Activated CD8-positive, alpha-beta T cell treated with anti-CD3 and anti-CD28 coated beads for 36 hours (primary cell): Measurements from ENCODE around the gene WNT9A. TPM values are rescaled to one million over a fixed set of nuclear protein-coding genes. Genes with fewer than 3 reads are reported as not detected.

Source experiments
- ATAC-seq: fragments of 200-7000 bp; cut with Tn5 transposase; one replicate; pipeline ENCODE4 v1.10.0; 2021; ENCODE audit warnings: mild to moderate bottlenecking, moderate library complexity
- CTCF ChIA-PET: fragments of 350-600 bp; sonication (Branson Sonifier 250); formaldehyde crosslinking; loops from one replicate; lab custom pipeline; 2021; ENCODE audit warnings: antibody characterized with exemption; lab: Charles Lee
- POLR2A ChIA-PET: fragments of 350-600 bp; sonication (Branson Sonifier 250); formaldehyde crosslinking; loops from one replicate; lab custom pipeline; 2021; ENCODE audit warnings: antibody characterized with exemption; lab: Charles Lee
- DNase-seq: peaks from one replicate; pipeline ENCODE4 v3.0.0-alpha.2; 2020
- H3K27ac Mint-ChIP-seq: one replicate; pipeline ENCODE4 v1.8.0; 2021; ENCODE audit warnings: mild to moderate bottlenecking, mixed read lengths
- H3K27me3 Mint-ChIP-seq: one replicate; pipeline ENCODE4 v1.8.0; 2021; ENCODE audit warnings: mixed read lengths
- H3K36me3 Mint-ChIP-seq: one replicate; pipeline ENCODE4 v1.8.0; 2021; ENCODE audit warnings: low read depth, mixed read lengths
- H3K4me1 Mint-ChIP-seq: one replicate; pipeline ENCODE4 v1.8.0; 2021; ENCODE audit warnings: low read depth, mixed read lengths
- H3K4me3 Mint-ChIP-seq: one replicate; pipeline ENCODE4 v1.8.0; 2021; ENCODE audit warnings: mild to moderate bottlenecking, moderate library complexity, mixed read lengths
- H3K9me3 Mint-ChIP-seq: one replicate; pipeline ENCODE4 v1.8.0; 2021; ENCODE audit warnings: mixed read lengths
- CTCF ChIP-seq: fragments of 200-600 bp; IDR thresholded peaks from one replicate; pipeline ENCODE4 v1.8.0; 2022; ENCODE audit warnings: antibody characterized with exemption, mild to moderate bottlenecking
- intact Hi-C: fragments of 100-400 bp; cut with micrococcal nuclease; formaldehyde crosslinking; loops from one replicate; pipeline ENCODE4 v1.10.0; 2022
- total RNA-seq, 2 experiments: library from RNA; stranded (reverse); gene quantifications; one replicate each; pipeline ENCODE4 v1.2.3, GENCODE V29; 2021

WNT9A gene
- total RNA-seq, 2 experiments from 2014 or later: not detected

DNA sequence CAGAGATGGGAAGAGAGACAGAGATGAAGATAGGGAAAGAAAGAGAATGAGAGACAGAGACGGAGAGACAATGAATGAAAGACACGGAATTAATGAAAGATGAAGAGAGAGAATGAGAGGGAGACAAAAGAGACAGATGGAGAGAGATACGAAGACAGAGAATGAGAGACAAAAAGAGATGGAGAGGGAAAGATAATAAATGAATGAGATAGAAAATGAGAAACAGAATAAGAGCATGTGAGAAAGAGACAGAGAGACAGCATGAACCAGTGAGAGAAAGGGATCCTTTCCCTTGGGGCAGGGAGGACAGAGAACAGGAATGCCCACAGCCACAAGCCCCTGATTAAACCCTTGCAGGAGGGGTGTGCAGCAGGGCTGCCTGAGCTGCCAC, 5.3 kb upstream of the WNT9A start:
- TF ChIP-seq CTCF: no peak
- Mint-ChIP-seq H3K4me1 (peaks cover 3% of the 10 kb centered on the region), H3K9me3 (no peaks in the 10 kb centered on the region), H3K27me3 (peaks cover 33% of the 10 kb centered on the region), H3K27ac (no peak overlapping the region), H3K36me3 (no peaks in the 10 kb centered on the region), H3K4me3 (no peak overlapping the region)
- DNase-seq (no peak), ATAC-seq (no peak)
- POLR2A ChIA-PET: interaction anchor here (1.6 kb wide), 1 partner anchor 190 kb away, joined by 9 read pairs; no protein-coding TSS in a partner anchor
- CTCF ChIA-PET: interaction anchor here (0.7 to 3.9 kb wide), 8 partner anchors 8 to 471 kb away, joined by 3 to 59 read pairs (median 5); no protein-coding TSS in a partner anchor
- intact Hi-C loops: loop anchor here (5.0 kb wide), 1 partner anchor 471 kb away; no protein-coding TSS in a partner anchor

DNA sequence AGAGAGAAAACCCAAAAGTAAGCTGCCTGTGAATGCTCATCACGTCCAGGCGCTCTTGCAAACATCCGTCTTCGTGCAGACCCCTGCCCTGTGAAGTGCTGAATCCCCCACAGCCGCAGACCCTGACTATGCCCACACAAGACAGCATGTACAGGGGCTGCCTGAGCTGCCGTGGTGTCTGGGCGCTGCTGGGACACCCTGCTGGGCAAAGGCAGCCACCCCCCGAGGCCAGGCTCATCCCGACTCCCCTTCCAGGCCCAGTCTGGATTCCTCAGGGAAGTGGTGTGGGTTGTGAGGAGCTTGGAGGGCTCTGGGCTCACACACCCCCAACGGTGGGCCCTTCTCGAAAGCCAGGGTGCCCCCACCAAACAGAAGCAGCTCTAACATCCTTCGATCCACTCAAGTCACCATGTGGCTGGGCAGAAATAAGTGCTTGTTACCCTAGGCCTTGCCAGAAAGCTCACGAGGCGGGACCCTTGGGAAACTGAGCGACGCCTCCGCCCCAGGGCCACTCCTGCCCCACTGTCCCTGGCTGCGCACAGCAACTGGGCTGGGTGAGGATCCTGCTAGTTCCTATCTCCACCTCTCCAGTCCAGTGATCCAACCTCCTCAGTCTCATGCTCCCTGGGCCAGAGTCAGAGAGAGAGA, 4.8 kb upstream of the WNT9A start:
- DNase-seq: no peak
- Mint-ChIP-seq H3K27ac (no peak overlapping the region), H3K9me3 (no peaks in the 10 kb centered on the region), H3K27me3 (peaks cover 29% of the 10 kb centered on the region), H3K4me1 (peaks cover 3% of the 10 kb centered on the region), H3K36me3 (no peaks in the 10 kb centered on the region), H3K4me3 (no peak overlapping the region)
- intact Hi-C loops: loop anchor here (5.0 kb wide), 1 partner anchor 470 kb away; no protein-coding TSS in a partner anchor
- CTCF ChIA-PET: interaction anchor here (1.4 to 3.9 kb wide), 3 partner anchors 189 to 471 kb away, joined by 3 to 59 read pairs (median 4); no protein-coding TSS in a partner anchor
- no peak for ATAC-seq
- POLR2A ChIA-PET: interaction anchor here (0.9 kb wide), 1 partner anchor 222 kb away, joined by 3 read pairs; no protein-coding TSS in a partner anchor
- TF ChIP-seq CTCF: no peak

DNA sequence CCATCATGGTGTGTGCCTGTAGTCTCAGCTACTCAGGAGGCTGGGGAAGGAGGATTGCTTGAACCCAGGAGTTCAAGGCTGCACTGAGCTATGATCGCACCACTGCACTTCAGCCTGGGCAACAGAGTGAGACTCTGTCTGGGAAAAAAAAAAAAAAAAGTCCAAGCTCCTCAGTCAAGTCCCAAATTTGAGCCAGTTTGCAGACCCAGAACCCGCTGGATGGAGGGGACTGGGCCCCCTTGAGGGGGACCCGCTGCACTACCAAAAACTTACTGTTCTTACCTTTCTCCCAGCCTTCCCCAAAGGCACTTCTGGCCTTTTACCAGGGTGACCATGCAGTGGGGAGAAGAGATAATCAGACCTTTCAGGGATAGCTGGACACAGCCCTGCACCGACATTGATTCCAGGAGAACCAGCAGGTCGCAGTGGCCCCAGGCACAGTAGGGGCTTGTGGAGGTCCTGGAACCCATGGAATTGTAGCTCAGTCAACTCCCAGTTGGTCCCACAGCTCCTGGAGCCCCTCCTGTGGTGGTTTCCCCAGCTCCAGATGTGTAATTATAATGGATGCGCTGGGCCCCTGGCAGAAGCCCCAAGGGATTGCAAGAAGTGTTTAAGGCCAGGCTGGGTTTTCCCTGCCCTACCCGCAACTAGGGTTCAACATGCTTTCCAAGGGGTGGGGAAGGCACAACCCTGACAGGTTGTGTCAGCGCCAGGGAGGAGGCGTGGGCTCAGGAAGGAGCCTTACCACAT, 4.1 kb upstream of the WNT9A start:
- intact Hi-C loops: loop anchor here (5.0 kb wide), 1 partner anchor 469 kb away; no protein-coding TSS in a partner anchor
- ATAC-seq (no peak), DNase-seq (no peak)
- POLR2A ChIA-PET: interaction anchor here (0.9 kb wide), 1 partner anchor 221 kb away, joined by 3 read pairs; no protein-coding TSS in a partner anchor
- no peaks in the 10 kb centered on the region for H3K36me3 Mint-ChIP-seq
- peaks cover 29% of the 10 kb centered on the region for H3K27me3 Mint-ChIP-seq
- CTCF ChIA-PET: interaction anchor here (0.8 to 3.9 kb wide), 3 partner anchors 19 to 470 kb away, joined by 3 to 59 read pairs (median 3); no protein-coding TSS in a partner anchor
- no peak for TF ChIP-seq CTCF
- H3K4me1 Mint-ChIP-seq: peaks cover 3% of the 10 kb centered on the region
- H3K4me3 Mint-ChIP-seq: no peak overlapping the region
- H3K27ac Mint-ChIP-seq: no peak overlapping the region
- no peaks in the 10 kb centered on the region for H3K9me3 Mint-ChIP-seq

DNA sequence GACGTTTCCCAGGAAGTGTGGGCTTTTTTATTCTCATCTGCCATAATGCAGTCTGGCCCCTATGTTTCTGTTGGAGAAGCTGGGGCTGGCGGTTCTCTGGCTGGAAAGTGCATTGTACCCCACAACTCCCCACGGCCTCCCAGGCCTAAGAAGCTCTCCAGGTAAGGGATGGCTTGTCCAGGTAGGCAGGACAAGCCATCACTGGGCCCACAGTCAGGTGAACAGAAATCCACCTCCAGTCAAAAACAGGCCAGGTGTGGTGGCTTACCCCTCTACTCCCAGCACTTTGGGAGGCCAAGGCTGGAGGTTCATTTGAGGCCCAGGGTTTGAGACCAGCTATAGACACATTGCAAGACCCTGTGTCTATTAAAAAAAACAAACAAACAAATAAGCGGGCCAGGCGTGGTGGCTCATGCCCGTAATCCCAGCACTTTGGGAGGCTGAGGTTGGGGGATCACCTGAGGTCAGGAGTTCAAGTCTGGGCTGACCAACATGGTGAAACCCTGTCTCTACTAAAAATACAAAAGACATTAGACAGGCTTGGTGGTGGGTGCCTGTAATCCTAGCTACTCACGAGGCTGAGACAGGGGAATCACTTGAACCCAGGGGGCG, 3.1 kb upstream of the WNT9A start:
- peaks cover 33% of the 10 kb centered on the region for H3K27me3 Mint-ChIP-seq
- CTCF ChIA-PET: interaction anchor here (0.8 to 3.9 kb wide), 2 partner anchors 18 to 188 kb away, joined by 3 to 59 read pairs; no protein-coding TSS in a partner anchor
- DNase-seq (no peak), ATAC-seq (no peak)
- H3K9me3 Mint-ChIP-seq: no peaks in the 10 kb centered on the region
- peaks cover 5% of the 10 kb centered on the region for H3K4me1 Mint-ChIP-seq
- no peaks in the 10 kb centered on the region for H3K36me3 Mint-ChIP-seq
- intact Hi-C loops: loop anchor here (5.0 kb wide), 1 partner anchor 469 kb away; no protein-coding TSS in a partner anchor
- POLR2A ChIA-PET: interaction anchor here (1.0 kb wide), 1 partner anchor 63 kb away, joined by 3 read pairs; no protein-coding TSS in a partner anchor
- H3K27ac Mint-ChIP-seq: no peak overlapping the region
- TF ChIP-seq CTCF: no peak
- no peak overlapping the region for H3K4me3 Mint-ChIP-seq
